HepG2 (cell line): ENCODE results near the gene GGA3. TPM values are rescaled to one million over a fixed set of nuclear protein-coding genes. Genes with fewer than 3 reads are reported as not detected.
A peak's percentile ranks its signal among the peaks of the same experiment; 100 is the strongest.

ENCODE experiments used
- BATF2 ChIP-seq: sonication (generic); formaldehyde crosslinking; IDR thresholded peaks from 2 replicates; pipeline ENCODE4 v1.8.0; 2022; ENCODE audit warnings: mild to moderate bottlenecking, missing genetic modification reagents, moderate library complexity
- CEBPG ChIP-seq: IDR thresholded peaks from 2 replicates; pipeline ENCODE4 v1.6.1; 2016
- GPBP1L1 ChIP-seq: sonication (generic); formaldehyde crosslinking; IDR thresholded peaks from 2 replicates; pipeline ENCODE4 v1.5.0; 2020; ENCODE audit warnings: mild to moderate bottlenecking, missing genetic modification reagents
- KDM5A ChIP-seq: fragments of 200-600 bp; sonication (generic); IDR thresholded peaks from 2 replicates; pipeline ENCODE4 v1.7.0; 2018; ENCODE audit warnings: antibody characterized with exemption, mild to moderate bottlenecking, low read length, borderline replicate concordance
- KIAA2018 ChIP-seq: sonication (generic); formaldehyde crosslinking; IDR thresholded peaks from 2 replicates; pipeline ENCODE4 v1.5.0; 2020; ENCODE audit warnings: mild to moderate bottlenecking, missing genetic modification reagents, borderline replicate concordance
- NKX3-1 ChIP-seq: sonication (generic); formaldehyde crosslinking; IDR thresholded peaks from 2 replicates; pipeline ENCODE4 v1.5.0; 2020; ENCODE audit warnings: missing genetic modification reagents
- SKIL ChIP-seq: sonication (generic); formaldehyde crosslinking; IDR thresholded peaks from 2 replicates; pipeline ENCODE4 v1.8.0; 2022; ENCODE audit warnings: missing genetic modification reagents, mild to moderate bottlenecking, moderate library complexity, borderline replicate concordance
- SMARCC2 ChIP-seq: fragments of 450-650 bp; IDR thresholded peaks from 2 replicates; pipeline ENCODE4 v1.6.1; 2017; ENCODE audit warnings: antibody characterized with exemption, mild to moderate bottlenecking
- SOX5 ChIP-seq: IDR thresholded peaks from 2 replicates; pipeline ENCODE4 v1.6.1; 2016; ENCODE audit warnings: borderline replicate concordance
- YEATS2 ChIP-seq: sonication (generic); formaldehyde crosslinking; IDR thresholded peaks from 2 replicates; pipeline ENCODE4 v1.4.0; 2020; ENCODE audit warnings: missing genetic modification reagents, borderline replicate concordance
- ZFP36 ChIP-seq: fragments of 150-350 bp; IDR thresholded peaks from 2 replicates; pipeline ENCODE4 v1.6.1; 2018; ENCODE audit warnings: borderline replicate concordance, low read length, low read depth; ENCODE audit not compliant: partially characterized antibody
- ZNF543 ChIP-seq: sonication (generic); formaldehyde crosslinking; IDR thresholded peaks from 2 replicates; pipeline ENCODE4 v1.4.0; 2020; ENCODE audit warnings: mild to moderate bottlenecking, missing genetic modification reagents
- ZNF639 ChIP-seq: conservative IDR thresholded peaks from 2 replicates; pipeline ENCODE4 v1.6.1; 2018; ENCODE audit warnings: missing genetic modification reagents
- ZZZ3 ChIP-seq: sonication (generic); formaldehyde crosslinking; IDR thresholded peaks from 2 replicates; pipeline ENCODE4 v1.4.0; 2020; ENCODE audit warnings: missing genetic modification reagents, mild to moderate bottlenecking, borderline replicate concordance
- polyA plus RNA-seq, 8 experiments: library from polyadenylated mRNA; depleted of rRNA in 3 of 8; stranded (reverse) in 7 of 8; unstranded in 1 of 8; fragments of >200 nt; fragmentation: Illumina TruSeq in 4 of 8; extraction: Trizol in 4 of 8; gene quantifications; 2 replicates each; pipeline versions ENCODE4 v1.2.1 to v1.2.3, GENCODE V29; 2011 to 2016; ENCODE audit warnings: low read depth in 4 of 8, missing spikeins in 1 of 8, mixed read lengths in 1 of 8; ENCODE audit not compliant: insufficient read depth in 1 of 8
- total RNA-seq, 5 experiments: library from RNA; depleted of rRNA; stranded (reverse); fragments of >200 nt; fragmentation: Illumina TruSeq; extraction: Trizol; gene quantifications; 2 replicates each; pipeline ENCODE4 v1.2.3, GENCODE V29; 2016; ENCODE audit warnings: low read depth in 1 of 5

The GGA3 gene
- total and polyA plus RNA-seq, 2 of the 13 experiments (the other 11 are each of a cell fraction or from before 2014, with no cell fraction given), result 28.4 to 43.7 TPM

- TF ChIP-seq ZNF543 (CRISPR knock-in tag) (no peak; the same call in 1 of the 2 replicates), SOX5 (CRISPR knock-in tag) (peak; percentile 40; the same call in 1 of the 2 replicates), SKIL (CRISPR knock-in tag) (peak; percentile 38; the same call in 1 of the 2 replicates), ZNF639 (no peak; the same call in 1 of the 2 replicates), YEATS2 (CRISPR knock-in tag) (peak; percentile 97), SMARCC2 (no peak), KIAA2018 (0 out of 2 replicates have a peak, but pooled peaks have one; percentile 43), ZZZ3 (CRISPR knock-in tag) (peak; percentile 88; the same call in 1 of the 2 replicates), GPBP1L1 (CRISPR knock-in tag) (no peak), NKX3-1 (peak; percentile 63; the same call in 1 of the 2 replicates), BATF2 (no peak), CEBPG (no peak), KDM5A (peak; percentile 99), ZFP36 (no peak)
These were observed at the start of gene GGA3, which contains the start of gene MRPS7 (continued) for GRCh38 chr17:75261336-75262111.
